Fibroblast of skin of abdomen (primary cell): Measurements from ENCODE around the gene GJB1.
"Not testable (repeated sequence)": the region's sequence is repeated elsewhere in the genome, so short reads cannot be mapped to it uniquely, and the experiment has no call there.

Experiments
- DNase-seq: peaks from one replicate; pipeline ENCODE4 v3.0.0-alpha.2; 2013

The GJB1 gene

GRCh38 chrX:71256856-71257255 lies 33.8 kb downstream of the GJB1 start:
- DNase-seq: no peak

- DNase-seq: not testable (repeated sequence)
Observed at GRCh38 chrX:71268624-71269023, 45.6 kb downstream of the GJB1 start.

DNA sequence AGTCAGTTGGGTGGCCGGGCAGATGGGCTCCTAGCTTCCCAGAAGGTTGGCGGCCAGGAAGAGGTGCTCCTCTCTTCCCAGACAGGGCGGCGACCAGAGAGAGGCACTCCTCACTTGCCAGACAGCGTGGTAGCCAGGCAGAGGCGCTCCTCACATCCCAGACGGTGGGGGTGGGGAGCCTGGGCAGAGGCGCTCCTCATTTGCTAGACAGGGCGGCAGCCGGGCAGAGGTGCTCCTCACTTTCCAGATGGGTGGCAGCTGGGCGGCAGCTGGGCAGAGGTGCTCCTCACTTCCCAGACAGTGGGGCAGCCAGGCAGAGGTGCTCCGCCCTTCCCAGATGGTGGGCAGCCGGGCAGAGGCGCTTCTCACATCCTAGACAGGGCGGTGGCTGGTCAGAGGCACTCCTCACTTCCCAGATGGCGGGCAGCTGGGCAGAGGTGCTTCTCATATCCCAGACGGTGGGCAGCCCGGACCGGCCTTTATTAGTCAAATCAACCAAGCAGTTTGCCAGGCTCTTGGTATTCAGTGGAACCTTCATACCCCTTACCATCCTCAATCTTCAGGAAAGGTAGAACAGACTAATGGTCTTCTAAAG lies 46.9 kb downstream of the GJB1 start:
- no peak for DNase-seq

DNA sequence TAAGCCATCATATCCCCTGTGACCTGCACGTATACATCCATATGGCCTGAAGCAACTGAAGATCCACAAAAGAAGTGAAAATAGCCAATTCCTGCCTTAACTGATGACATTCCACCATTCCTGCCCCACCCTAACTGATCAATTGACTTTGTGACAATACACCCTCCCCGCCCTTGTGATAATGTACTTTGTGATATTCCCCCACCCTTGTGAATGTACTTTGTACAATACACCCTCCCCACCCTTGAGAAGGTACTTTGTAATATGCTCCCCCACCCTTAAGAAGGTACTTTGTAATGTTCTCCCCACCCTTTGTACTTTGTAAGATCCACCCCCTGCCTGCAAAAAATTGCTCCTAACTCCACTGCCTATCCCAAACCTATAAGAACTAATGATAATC lies 49.3 kb downstream of the GJB1 start:
- DNase-seq: not testable (repeated sequence)
